NCI-H510A treated with DMSO at 0.1 percent for 48 hours (cell line): ENCODE data around the gene LPP.

Experiments used
- DNase-seq: peaks from one replicate; lab custom pipeline; 2025; lab: John Stamatoyannopoulos, UW

LPP gene

GRCh38 chr3:188707381-188708288, 553.7 kb downstream of the LPP start:
- no peak for DNase-seq

GRCh38 chr3:188711881-188712247, 557.9 kb downstream of the LPP start:
- DNase-seq = no peak

- no peak for DNase-seq
Observed at GRCh38 chr3:188712248-188712924, 558.4 kb downstream of the LPP start.

- no peak for DNase-seq
Observed at GRCh38 chr3:188712991-188713390, 559.0 kb downstream of the LPP start.

GRCh38 chr3:188719545-188719944, 565.6 kb downstream of the LPP start:
- DNase-seq = no peak

- no peak for DNase-seq
Observed at GRCh38 chr3:188720215-188720614, 566.3 kb downstream of the LPP start.

- DNase-seq = no peak
Observed at GRCh38 chr3:188720636-188721035, 566.7 kb downstream of the LPP start.

GRCh38 chr3:188721312-188721711, 567.4 kb downstream of the LPP start:
- DNase-seq = no peak

- DNase-seq = no peak
Observed at GRCh38 chr3:188721990-188722389, 568.0 kb downstream of the LPP start.

GRCh38 chr3:188722963-188723362, 569.0 kb downstream of the LPP start:
- DNase-seq = no peak

- DNase-seq = no peak
Observed at GRCh38 chr3:188727052-188727451, 573.1 kb downstream of the LPP start.

GRCh38 chr3:188728371-188728896, 574.5 kb downstream of the LPP start:
- no peak for DNase-seq

GRCh38 chr3:188729422-188729821, 575.5 kb downstream of the LPP start:
- no peak for DNase-seq

GRCh38 chr3:188734395-188734794, 580.4 kb downstream of the LPP start:
- no peak for DNase-seq

GRCh38 chr3:188739511-188739910, 585.6 kb downstream of the LPP start:
- DNase-seq = no peak

- DNase-seq = no peak
Observed at GRCh38 chr3:188740010-188740409, 586.1 kb downstream of the LPP start.

- no peak for DNase-seq
Observed at GRCh38 chr3:188742755-188743550, 589.0 kb downstream of the LPP start.

GRCh38 chr3:188744166-188744565, 590.2 kb downstream of the LPP start:
- DNase-seq = no peak

GRCh38 chr3:188745031-188745430, 591.1 kb downstream of the LPP start:
- no peak for DNase-seq

GRCh38 chr3:188746291-188746783, 592.4 kb downstream of the LPP start:
- DNase-seq = no peak

- no peak for DNase-seq
Observed at GRCh38 chr3:188747489-188747888, 593.5 kb downstream of the LPP start.

GRCh38 chr3:188749010-188749617, 595.2 kb downstream of the LPP start:
- DNase-seq = no peak
